CD4-positive, alpha-beta T cell treated with Interferon alpha-2 for 1 hour (primary cell): ENCODE measurements around the gene DENND1A.

Experiments used
- DNase-seq, 2 donors: peaks; one replicate each; pipeline ENCODE4 v3.0.0-alpha.2; 2020 to 2022

Gene DENND1A

GRCh38 chr9:123807251-123807650 is 122.7 kb downstream of the DENND1A start:
- DNase-seq: no peak

GRCh38 chr9:123806829-123807228 is 123.1 kb downstream of the DENND1A start:
- DNase-seq: no peak

GRCh38 chr9:123798195-123798594 is 131.7 kb downstream of the DENND1A start:
- DNase-seq: no peak

GRCh38 chr9:123796618-123797484 is 133.1 kb downstream of the DENND1A start:
- peak in 1 of 2 donors; percentile 1 for DNase-seq

- no peak for DNase-seq
Observed at GRCh38 chr9:123796094-123796493, 133.8 kb downstream of the DENND1A start.

GRCh38 chr9:123795336-123795735 is 134.6 kb downstream of the DENND1A start:
- DNase-seq: no peak

- DNase-seq: no peak
Observed at GRCh38 chr9:123792501-123792900, 137.4 kb downstream of the DENND1A start.

- no peak for DNase-seq
Observed at GRCh38 chr9:123789554-123790292, 140.2 kb downstream of the DENND1A start.

GRCh38 chr9:123787416-123787815 is 142.5 kb downstream of the DENND1A start:
- DNase-seq: no peak

- DNase-seq: no peak
Observed at GRCh38 chr9:123784518-123784917, 145.4 kb downstream of the DENND1A start.

GRCh38 chr9:123778232-123778902 is 151.6 kb downstream of the DENND1A start:
- no peak for DNase-seq

- DNase-seq: no peak
Observed at GRCh38 chr9:123776708-123777537, 153.0 kb downstream of the DENND1A start.

- DNase-seq: peak in 1 of 2 donors; percentile 7
Observed at GRCh38 chr9:123775289-123776284, 154.3 kb downstream of the DENND1A start.

- DNase-seq: no peak
Observed at GRCh38 chr9:123773783-123774182, 156.1 kb downstream of the DENND1A start.

GRCh38 chr9:123772967-123773366 is 157.0 kb downstream of the DENND1A start:
- DNase-seq: no peak

GRCh38 chr9:123772374-123772773 is 157.6 kb downstream of the DENND1A start:
- DNase-seq: no peak

GRCh38 chr9:123771690-123772089 is 158.2 kb downstream of the DENND1A start:
- DNase-seq: no peak

GRCh38 chr9:123769719-123770118 is 160.2 kb downstream of the DENND1A start:
- DNase-seq: no peak

GRCh38 chr9:123763910-123764588 is 165.9 kb downstream of the DENND1A start:
- DNase-seq: no peak

- no peak for DNase-seq
Observed at GRCh38 chr9:123761905-123762605, 167.9 kb downstream of the DENND1A start.
